GM12874 (cell line): ENCODE measurements around the gene YOD1.

Experiments
- TF ChIP-seq, protein P1 (sequence below): IDR thresholded peaks from 2 replicates; pipeline ENCODE4 v1.5.1; 2011; ENCODE audit warnings: low read depth, mild to moderate bottlenecking, control low read depth, low read length, moderate library complexity; ENCODE audit not compliant: insufficient read depth

Gene YOD1

DNA sequence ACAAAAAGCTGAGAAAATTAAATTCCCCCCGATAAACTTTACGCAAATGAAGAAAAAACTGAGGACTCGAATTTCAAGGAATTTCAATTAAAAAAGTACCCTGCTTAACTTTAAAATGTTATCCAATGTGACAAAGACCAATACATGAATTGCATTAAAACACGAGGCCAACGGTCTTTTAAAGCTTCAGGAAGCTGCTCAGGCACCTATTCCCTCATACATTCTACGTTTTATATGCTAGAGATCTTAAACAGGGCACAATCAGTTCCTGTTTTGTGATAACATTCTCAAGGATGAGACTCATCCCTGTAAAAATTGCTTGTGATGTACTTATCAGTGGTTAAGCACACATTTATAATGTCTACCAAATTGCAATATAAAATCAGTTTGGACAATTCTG lies 3.0 kb downstream of the YOD1 start:
- TF ChIP-seq, protein P1, sequence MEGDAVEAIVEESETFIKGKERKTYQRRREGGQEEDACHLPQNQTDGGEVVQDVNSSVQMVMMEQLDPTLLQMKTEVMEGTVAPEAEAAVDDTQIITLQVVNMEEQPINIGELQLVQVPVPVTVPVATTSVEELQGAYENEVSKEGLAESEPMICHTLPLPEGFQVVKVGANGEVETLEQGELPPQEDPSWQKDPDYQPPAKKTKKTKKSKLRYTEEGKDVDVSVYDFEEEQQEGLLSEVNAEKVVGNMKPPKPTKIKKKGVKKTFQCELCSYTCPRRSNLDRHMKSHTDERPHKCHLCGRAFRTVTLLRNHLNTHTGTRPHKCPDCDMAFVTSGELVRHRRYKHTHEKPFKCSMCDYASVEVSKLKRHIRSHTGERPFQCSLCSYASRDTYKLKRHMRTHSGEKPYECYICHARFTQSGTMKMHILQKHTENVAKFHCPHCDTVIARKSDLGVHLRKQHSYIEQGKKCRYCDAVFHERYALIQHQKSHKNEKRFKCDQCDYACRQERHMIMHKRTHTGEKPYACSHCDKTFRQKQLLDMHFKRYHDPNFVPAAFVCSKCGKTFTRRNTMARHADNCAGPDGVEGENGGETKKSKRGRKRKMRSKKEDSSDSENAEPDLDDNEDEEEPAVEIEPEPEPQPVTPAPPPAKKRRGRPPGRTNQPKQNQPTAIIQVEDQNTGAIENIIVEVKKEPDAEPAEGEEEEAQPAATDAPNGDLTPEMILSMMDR = no peak

- TF ChIP-seq, protein P1 = no peak
Observed at GRCh38 chr1:207047505-207047904, 3.5 kb downstream of the YOD1 start.

DNA sequence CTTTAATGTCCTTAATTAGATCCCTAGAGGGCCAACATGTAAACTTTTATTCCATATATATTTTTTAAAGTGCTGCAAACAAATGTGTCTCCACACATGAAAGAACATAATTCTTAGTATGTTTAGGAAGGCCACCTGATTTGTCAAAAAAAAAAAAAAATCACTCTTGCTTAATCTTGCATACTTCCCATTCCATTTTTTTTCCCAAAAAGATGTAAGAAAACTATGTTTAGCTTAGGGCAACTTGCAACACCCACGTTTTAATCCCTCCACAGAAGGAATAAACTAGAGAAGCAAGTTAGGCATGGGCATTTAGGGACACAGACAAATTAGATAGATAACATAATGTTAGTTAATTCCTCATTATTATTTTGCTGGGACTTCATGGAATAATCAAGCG lies 5.6 kb downstream of the YOD1 start:
- TF ChIP-seq, protein P1 = no peak

GRCh38 chr1:207040181-207040533 lies 10.9 kb downstream of the YOD1 start:
- TF ChIP-seq, protein P1 = no peak

- TF ChIP-seq, protein P1 = no peak
Observed at GRCh38 chr1:207039380-207040180, 11.4 kb downstream of the YOD1 start.

- TF ChIP-seq, protein P1 = no peak
Observed at GRCh38 chr1:207036865-207037264, 14.1 kb downstream of the YOD1 start.

- TF ChIP-seq, protein P1 = no peak
Observed at GRCh38 chr1:207035877-207036551, 15.0 kb downstream of the YOD1 start.
